ENCODE measurements around the gene RDH5.

GRCh38 chr12:55686366-55687010 is 33.7 kb upstream of the RDH5 start:
- TF ChIP-seq EZH2 (IDR thresholded peaks at IDR 0.05; ENCODE audit: insufficient read depth, poor library complexity, severe bottlenecking) (no peak), EZH2phosphoT487 (IDR thresholded peaks at IDR 0.05; ENCODE audit: insufficient read depth, low read depth) (no peak)
